DMS153 (cell line): ENCODE data around the gene CBLN3.
"Not testable (repeated sequence)": the region's sequence is repeated elsewhere in the genome, so short reads cannot be mapped to it uniquely, and the experiment has no call there.

Experiments used
- DNase-seq: peaks from one replicate; lab custom pipeline; 2025; lab: John Stamatoyannopoulos, UW

CBLN3 gene

DNA sequence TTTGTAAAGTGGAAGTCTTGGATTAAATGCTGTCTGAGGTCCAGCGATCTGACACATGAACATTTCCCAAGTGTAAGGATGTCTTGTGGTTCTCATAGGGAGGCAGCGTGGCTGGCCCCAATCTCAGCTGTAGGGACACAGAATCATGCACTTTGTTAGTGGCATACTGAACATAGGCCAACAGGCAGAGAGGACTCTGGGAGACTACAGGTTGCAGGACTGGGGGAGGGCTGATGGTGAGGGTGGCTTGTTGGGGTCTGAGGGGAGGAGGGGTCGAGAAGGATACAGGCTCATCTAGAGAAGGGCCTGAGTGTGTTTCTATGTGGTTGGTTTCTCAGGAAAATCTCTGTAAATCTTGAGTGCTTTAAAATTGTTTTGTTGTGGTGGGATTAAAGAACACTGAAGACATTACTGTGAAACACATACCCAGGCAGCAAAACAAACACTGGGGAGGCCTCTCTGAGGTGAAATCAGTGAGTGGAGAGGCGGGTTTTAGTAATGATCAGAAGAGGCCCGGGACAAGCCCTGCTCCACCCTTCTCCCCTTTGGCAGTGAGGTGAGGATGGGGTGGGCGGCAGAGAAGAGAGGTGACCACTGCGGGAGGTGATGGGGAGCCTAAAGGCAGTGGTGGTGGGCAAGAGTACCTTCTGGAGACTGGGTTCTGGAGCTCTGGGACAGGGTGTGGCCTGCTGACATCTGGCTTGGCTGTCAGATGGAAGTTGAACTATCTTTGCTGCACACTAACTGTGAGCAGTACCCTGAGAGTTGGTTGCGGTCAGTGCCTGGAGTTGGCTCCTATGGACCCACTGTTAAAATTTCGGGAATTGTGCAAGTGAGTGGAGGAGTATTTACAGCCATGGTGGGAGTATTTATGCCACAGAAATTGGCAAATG is 27.4 kb downstream of the CBLN3 start:
- DNase-seq = no peak

DNA sequence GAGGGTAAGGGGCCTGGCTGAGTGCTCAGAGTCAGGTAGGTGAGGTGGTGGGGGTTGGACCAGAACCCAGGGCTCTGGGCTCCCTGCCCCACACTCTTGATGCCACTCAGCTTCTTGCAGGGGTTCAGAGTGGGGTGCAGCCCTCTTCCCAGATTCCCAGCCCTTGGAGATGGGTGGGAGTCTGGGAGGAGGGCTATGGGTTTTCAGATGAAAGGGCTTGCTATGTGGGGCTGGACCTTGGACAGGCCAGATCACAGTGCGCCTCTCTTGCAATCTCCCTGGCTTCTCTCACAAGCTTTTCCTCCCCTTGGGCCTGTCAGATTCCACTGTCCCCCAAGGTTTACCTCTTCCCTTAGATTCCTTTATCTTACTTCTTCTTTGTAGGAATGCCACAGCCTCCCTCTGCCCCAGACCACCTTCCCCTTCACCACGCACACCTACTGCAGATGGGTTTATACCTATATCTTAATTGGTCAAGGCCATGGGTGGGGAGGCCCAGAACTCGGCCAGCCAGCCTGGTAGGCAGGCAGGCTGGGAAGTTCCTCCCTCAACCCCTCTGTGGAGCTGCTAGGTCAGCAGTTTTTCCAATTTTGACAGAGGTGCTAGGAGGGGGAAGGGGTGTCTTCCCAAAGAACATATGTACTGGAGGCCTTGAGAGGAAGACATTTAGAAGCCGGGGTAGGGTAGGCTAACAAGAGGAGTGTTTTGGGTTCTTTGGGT is 29.3 kb downstream of the CBLN3 start:
- no peak for DNase-seq

DNA sequence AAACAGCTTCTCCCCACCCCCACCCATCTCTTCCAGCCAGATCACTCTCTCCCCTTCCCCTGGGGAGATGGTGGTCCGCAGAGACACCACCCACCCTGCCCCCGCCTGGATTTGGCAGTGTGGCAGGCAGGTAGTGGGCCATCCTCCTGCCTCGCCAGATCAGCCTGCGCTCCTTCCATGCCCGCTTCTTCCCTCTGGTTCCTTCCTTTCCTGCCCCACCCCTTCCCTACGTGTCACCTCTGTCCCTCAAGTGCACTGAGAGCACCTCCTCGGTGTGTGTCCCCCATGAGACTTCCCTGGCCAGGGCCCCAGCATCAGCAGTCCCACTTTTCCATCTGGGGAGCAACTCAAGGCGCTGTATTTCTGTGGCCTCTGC is 30.0 kb downstream of the CBLN3 start:
- no peak for DNase-seq

DNA sequence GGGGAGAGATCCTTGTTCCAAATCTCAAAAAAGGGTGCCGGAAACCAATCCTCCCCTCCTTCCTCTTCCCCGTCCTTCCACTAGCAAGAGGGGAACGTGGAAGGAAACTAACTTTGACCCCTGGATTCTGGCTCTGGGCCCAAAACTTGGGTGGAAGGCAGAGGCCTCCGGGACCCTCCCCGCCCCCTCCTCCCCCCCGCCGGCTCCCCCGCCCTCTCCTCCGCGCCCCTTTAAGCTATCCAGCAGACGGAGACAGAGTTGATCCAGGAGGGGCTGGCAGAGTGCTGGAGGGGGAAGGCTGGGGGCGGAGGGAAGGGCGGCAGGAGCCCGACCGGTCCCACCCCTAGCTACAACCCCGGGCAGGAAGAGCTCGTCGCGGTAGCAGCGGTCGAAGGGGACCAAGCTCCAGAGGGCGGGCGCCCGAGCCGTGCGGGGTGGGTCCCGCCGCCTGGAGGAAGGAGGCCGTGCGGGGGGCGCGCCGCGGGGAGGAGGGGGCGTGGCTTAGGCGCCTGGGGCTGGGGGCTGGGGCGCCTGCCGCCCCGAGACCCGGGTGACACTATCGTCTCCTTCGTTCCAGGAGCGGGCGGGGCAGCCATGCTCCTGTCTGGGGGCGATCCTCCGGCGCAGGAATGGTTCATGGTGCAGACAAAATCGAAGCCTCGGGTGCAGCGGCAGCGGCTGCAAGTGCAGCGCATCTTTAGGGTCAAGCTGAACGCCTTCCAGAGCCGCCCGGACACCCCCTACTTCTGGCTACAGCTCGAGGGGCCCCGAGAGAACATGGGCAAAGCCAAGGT is 30.6 kb downstream of the CBLN3 start, which contains the start of gene NYNRIN:
Gene NYNRIN, plus strand, starts transcription at position 351 of the 794 bp plus-strand sequence. Its CDS starts 244 bp downstream, at position 595.
- DNase-seq = no peak

DNA sequence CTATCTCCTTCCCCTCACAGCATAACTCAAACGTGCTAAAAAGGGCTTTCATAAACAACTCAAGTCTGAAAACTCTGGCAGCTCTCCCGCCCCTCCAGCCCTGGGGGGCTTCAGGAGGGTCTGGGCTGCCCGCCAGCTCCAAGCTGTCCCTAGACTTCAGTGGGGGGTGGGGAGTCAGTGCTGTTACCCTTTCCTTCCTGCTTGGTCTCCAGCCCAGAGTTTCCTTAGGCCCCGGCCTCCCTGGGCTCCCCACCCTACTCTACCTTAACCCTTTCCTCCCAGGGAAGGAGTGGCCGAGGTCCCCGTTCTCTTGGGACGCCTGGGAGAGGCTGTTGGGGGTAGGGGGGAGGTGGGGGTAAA is 31.2 kb downstream of the CBLN3 start:
- DNase-seq = no peak

DNA sequence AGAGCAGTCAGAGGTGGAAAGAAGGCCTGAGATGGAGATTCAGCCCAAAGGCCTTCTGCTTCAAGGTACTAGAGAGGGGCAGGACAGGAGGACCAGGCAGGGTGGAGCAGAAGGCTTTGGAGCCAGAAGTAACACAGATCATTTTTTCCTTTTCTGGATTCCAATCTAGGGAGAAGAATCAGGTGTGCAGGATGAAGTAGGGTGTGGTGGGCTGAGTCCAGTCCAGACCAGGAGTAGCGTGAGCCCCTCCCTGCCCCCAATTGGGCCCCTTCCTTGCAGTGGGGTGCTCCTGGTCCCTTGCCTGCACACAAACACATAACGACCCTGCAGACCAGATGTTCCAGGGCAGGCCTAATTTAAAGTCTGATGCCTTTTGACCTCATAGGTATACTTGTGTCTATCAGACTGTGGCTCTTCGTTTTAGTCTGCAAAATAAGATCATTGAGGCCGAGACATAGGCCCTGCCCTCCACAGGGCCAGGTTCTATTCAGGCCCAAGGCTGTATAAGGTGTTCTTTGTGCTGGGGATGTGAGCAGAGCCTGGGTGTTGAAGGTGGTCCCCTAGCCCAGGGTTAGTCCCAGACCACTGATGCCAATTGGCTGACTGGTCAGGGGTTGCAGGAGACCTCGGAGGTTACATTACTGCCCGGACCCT is 31.7 kb downstream of the CBLN3 start:
- no peak for DNase-seq

DNA sequence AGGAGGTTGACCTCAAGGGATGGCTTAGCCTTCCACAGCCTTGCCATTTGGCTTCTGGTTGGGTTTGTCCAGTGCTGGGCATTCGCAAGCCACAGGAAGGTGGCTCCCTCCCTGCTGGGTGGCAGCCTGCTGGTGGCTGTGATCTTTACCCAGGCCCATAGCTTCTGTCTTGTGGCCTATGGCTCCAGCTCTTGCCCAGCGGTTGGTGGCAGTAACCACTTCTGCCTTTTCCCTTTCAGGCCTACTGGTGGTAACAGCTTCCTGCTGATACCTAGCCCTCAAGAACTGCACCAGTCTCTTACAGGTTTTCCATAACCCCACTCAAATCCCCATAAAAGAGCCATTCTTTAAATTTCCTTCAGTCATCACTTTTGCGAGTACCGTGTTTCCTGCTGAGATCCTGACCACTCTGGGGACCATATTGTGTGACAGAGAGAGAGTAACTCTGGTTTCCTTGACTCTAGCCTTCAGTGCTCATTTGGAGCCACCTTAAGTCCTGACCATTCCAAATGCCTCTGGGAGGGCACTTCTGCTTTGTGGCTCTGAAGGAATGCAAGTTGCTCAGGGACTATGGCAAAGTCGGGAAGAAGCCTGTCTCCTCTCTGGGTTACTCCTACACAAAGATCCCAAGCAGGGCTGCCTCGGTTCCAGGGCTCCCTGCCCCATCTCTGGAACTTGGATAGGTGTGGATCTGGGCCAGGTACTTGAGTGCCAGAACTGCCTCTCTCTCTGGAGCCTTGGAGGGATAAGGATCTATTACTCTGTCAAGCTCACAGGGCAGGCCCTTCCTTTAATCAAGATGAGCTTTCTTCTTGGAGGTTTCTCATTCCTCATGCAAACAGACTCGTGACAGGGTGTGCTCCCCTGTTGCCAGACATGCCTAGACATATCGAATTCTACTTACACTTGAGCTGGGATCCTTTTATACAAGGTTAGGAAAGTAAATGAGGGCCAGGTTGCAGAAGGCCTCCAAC is 33.6 kb downstream of the CBLN3 start:
- no peak for DNase-seq

DNA sequence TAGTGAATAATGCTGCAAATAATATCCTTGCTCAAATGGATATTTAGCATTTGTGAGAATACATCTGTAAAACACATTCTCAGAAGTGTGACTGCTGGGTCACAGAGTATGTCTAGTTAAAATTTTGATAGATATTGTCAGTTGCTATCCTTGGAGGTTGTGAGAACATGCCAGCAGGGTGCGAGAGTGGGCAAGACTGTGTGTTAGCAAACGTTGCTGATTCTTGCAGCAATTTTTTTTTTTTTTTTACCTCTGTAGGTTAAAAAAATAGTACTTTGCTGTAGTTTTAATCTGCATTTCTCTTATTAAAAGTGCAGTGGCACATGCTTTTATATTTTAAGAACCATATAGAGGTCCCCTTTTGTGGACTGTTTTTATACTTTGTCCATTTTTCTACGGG is 35.2 kb downstream of the CBLN3 start:
- no peak for DNase-seq

DNA sequence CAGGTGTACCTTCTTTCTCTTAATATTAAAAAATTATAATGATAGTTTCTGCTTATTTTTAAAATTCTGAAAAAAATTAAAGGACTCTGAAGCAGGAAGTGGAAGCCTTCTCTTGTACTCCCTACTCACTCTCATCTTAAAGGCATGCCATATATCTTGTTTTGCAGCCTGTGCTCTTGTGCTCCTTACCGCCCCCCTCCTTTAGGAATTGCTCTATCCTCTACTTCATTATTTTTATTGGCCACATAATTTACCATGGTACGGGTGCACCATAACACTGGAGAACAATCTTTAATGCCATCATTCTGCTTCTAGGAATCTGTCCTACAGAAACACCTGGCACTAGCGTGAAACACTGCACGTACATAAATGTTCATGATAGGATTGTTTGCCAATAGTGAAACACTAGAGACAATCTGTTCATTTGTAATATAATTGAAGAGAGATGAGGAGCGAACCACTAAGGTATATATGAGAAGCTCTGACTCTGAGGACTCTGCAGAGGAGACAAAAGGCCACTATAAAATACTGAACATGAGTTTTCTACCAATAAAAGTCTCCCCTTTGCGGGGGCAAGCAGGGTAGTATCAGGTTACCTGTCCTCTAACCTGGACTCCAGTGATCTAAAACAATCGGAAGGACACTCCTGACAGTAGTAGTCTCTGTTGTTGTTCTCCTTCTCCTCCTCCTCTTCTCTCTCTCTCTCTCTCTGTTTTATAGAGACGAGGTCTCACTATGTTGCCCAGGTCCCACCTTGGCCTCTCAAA is 37.0 kb downstream of the CBLN3 start:
- DNase-seq = peak; percentile 61

DNA sequence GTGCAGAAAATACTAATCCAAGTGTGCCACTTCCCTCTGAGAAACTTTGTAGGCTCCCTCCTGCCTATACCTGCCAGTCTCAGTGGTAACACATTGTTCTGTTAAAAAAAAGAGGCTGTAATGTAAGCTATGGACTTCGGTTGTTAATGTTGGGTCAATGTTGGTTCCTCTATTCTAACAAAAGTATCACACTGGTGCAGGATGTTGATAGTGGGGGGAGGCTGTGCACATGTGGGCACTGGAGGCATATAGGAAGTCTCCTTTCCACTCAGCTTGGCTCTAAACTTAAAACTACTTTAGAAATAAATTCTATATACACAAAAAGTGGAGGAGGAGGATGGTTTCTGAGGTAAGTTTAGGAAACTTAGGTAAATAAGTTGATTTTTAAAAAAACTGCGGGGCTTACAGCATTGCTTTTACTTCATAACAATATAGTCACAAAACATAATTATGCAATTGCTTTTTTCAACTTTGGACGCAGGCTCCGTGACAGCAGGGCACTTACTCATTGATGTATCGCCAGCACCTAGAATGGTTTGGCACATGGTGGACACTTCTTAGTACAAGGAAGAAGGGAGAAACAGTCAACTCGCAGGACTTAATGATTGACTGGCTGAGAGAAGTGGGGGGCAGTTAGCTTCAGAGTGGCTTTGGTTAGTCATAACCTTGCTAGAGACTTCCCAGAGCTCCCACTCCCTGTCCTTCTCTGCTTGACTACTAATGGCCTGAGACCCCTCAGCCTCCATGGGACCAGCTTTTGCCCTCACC is 38.6 kb downstream of the CBLN3 start:
- DNase-seq = no peak

DNA sequence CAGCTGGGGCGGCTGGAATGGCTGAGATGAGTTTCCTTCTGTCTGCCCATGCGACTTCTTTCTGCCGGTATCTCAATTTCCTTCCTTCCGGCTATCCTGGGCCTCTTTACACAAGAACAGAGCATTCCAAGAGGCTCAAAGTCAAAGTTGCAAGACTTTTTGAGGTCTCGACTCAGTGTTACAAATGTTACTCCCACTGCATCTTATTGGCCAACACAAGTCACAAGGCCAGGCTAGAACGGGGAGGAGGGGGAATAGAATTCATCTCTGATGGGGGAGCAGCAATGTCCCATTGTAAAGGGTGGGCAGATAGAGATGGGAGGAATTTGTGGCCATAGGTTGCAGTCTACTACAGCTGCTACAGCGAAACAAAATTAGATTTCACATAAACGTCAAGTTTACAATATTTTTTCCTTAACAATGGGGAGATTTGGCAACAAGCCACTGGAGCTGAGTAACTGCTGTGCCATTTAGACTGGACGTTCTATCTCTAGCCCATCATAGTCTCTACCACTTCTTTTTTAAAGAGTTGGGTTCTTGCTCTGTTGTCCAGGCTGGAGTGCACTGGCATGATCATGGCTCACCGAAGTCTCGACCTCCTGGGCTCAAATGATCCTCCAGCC is 40.1 kb downstream of the CBLN3 start:
- DNase-seq = no peak

DNA sequence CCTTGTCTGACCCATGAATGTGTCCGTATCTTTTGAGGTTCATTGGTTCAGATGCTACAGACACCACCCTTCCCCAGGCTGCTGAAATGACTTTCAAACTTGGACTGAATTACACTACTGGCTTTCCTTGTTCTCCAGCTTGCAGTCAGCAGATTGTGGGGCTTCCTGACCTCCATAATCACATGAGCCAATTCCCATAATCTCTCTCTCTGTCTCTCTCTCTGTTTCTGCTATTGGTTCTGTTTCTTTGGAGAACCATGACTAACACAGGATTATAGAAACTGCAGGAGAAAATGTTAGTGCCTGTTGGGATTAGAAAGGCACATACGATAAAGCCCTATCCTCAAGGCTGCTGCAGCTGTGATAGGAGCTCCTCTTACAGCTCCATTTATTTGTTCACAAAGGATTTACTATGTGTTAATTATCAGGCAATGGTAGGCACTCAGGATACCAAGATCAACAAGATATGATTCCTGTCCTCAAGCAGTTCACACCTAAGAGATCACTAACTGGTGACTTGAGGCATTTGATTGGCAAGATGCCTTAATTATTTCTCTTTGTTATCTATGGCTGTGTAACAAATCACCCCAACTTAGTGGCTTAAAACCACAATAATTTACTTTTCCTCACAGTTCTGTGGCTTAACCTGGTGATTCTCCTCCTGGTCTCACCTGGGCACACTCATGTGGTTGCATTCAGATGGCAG is 40.8 kb downstream of the CBLN3 start:
- DNase-seq = no peak

DNA sequence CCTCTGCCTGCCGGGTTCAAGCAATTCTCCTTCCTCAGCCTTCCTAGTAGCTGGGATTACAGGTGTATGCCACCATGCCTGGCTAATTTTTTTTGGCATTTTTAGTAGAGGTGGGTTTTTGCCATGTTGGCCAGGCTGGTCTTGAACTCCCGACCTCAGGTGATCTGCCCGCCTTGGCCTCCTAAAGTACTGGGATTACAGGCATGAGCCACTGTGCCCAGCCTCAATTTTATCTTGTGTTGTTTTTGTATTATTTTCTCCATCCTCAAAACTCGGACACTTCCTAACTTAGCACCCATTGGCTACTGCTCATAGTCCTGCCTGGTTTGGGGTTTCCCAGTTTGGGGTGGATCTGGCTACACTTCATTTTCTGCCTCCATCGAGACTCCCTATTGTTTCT is 41.9 kb downstream of the CBLN3 start:
- DNase-seq = not testable (repeated sequence)

DNA sequence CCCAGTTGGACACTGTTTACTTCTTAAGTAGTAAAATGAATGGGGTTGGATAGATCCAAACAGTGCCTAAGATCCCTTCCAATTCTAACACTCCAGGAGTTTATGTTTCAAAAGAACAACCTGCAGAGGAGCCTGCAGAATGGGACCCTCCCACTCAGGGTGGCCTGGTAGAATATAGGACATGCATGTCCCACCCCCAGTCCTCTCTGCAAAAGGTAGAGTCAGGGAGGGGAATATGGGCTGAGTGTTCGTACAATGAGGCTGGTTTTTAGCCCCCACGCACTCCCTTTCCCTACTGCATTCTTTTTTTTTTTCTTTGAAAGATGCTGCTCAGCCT is 42.5 kb downstream of the CBLN3 start:
- no peak for DNase-seq

DNA sequence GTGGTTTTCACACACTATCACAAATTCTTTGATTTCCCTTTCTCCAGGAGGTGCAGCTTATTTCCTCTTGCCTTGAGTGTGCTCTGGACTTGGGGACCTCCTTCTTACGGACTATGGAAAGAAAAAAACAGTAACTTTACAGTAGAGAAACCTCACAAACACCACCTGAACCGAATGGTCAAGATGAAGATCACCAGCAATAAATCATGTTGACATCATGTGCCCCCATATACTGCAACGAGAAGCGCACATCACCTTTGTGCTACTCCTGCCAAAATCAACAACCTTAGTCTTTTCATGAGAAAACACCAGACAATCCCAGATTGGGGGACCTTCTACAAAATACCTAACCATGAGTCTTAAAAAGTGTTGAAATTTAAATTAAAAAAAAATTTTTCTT is 43.9 kb downstream of the CBLN3 start:
- DNase-seq = no peak

DNA sequence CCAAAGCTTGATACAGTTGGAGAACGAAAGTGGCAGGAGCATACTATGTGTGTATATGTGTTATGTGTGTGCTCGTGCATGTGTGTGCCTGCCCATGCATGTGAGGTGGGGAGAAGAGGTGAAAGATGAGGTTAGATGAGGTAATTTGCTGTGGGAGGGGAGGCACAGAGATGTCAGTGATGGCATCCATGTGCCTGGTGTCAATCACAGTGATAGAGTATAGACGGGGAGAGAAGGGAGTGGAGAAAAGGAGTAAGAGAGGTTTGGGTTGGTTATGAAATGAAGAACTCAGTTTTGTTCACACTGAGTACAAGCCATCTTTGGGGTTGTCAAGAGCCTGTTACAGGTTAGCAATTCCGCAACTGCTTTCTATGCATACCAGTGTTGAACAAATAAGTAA is 45.3 kb downstream of the CBLN3 start:
- DNase-seq = no peak

DNA sequence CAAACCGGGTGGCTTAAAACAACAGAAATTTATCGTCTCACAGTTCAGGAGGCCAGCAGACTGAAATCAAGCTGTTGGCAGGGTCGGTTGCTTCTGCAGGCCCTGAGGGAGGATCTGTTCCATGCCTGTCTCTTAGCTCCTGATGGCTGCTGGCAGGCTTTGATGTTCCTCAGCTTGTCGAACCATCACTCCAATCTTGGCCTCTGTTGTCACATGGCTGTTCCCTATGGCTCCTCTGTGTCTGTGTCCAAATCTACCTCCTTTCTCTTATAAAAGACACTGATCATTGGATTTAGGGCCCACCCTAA is 47.5 kb downstream of the CBLN3 start:
- DNase-seq = no peak

DNA sequence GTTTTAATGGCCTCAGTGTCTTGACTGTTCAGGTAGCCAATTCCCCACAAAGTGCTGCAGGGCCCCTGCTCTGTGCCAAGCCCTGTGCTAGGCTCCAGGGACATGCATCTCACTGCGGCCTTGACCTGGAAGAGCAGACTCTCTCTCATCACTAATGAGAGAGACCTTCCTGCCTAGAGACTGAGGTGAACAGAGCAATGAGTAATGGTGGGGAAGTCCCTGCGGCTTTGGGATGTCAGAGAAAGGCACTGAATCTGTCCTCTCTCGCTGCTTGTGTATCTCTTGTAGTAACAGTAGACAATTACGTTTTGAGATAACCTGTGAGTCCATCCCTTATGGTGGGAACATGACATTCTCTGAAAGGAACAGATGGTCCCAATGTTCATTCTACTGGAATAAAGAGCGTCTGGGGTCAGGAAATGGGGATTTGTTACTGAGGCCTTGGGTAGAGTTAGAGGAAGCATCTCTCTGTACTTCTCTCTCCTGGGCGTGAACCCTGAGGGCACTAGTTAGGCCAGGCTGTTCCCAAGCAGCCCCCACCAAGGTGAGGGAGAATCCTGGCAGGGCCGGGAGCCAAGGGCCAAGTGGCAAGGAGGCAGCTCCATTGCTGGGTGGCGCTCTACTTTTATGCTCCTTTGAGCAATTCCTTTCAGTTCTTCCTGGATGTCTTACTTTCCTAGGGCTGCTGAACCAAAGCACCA is 48.0 kb downstream of the CBLN3 start:
- no peak for DNase-seq
